Trophoblast cell (in vitro differentiated cells and primary cell): ENCODE measurements around the gene ENSA.
"Not testable (repeated sequence)": the region's sequence is repeated elsewhere in the genome, so short reads cannot be mapped to it uniquely, and the experiment has no call there.

Source experiments
- DNase-seq, 2 donors: peaks; one replicate each; pipeline ENCODE4 v3.0.0-alpha.2; 2016
- H2AFZ ChIP-seq: 2 replicates; pipeline ENCODE4 v1.6.1; 2013; ENCODE audit warnings: low read length, moderate library complexity, mild to moderate bottlenecking; ENCODE audit not compliant: insufficient read depth, poor library complexity
- H2AK5ac ChIP-seq: 2 replicates; pipeline ENCODE4 v1.6.1; 2013; ENCODE audit warnings: mild to moderate bottlenecking, low read length
- H2BK120ac ChIP-seq: 2 replicates; pipeline ENCODE4 v1.6.1; 2013; ENCODE audit warnings: low read length, mild to moderate bottlenecking, moderate library complexity; ENCODE audit not compliant: insufficient read depth, poor library complexity
- H2BK12ac ChIP-seq: 2 replicates; pipeline ENCODE4 v1.6.1; 2013; ENCODE audit warnings: mild to moderate bottlenecking, low read length, moderate library complexity
- H2BK5ac ChIP-seq: 2 replicates; pipeline ENCODE4 v1.6.1; 2013; ENCODE audit warnings: low read length, low read depth, moderate library complexity, mild to moderate bottlenecking; ENCODE audit not compliant: poor library complexity
- H3K14ac ChIP-seq: 2 replicates; pipeline ENCODE4 v1.6.1; 2013; ENCODE audit warnings: mild to moderate bottlenecking, low read length
- H3K18ac ChIP-seq: 2 replicates; pipeline ENCODE4 v1.6.1; 2013; ENCODE audit warnings: mild to moderate bottlenecking, low read length
- H3K23ac ChIP-seq: 2 replicates; pipeline ENCODE4 v1.6.1; 2013; ENCODE audit warnings: low read length
- H3K27ac ChIP-seq: 2 replicates; pipeline ENCODE4 v1.5.1; 2013; ENCODE audit warnings: low read depth, mild to moderate bottlenecking, inconsistent platforms, low read length, moderate library complexity
- H3K27me3 ChIP-seq: 2 replicates; pipeline ENCODE4 v1.6.1; 2013; ENCODE audit warnings: inconsistent platforms, mild to moderate bottlenecking, low read length, moderate library complexity; ENCODE audit not compliant: insufficient read depth
- H3K36me3 ChIP-seq, 2 experiments: 1 replicate in 1 of 2; 2 replicates in 1 of 2; pipeline ENCODE4 v1.6.1; 2013; ENCODE audit warnings: low read length in 2 of 2, mild to moderate bottlenecking in 2 of 2, moderate library complexity in 1 of 2; ENCODE audit not compliant: insufficient read depth in 2 of 2, control insufficient read depth in 1 of 2
- H3K4ac ChIP-seq: 2 replicates; pipeline ENCODE4 v1.6.1; 2013; ENCODE audit warnings: low read depth, mild to moderate bottlenecking, low read length, moderate library complexity
- H3K4me1 ChIP-seq, 2 experiments: 1 replicate in 1 of 2; 2 replicates in 1 of 2; pipeline ENCODE4 v1.6.1; 2013; ENCODE audit warnings: low read length in 2 of 2, mild to moderate bottlenecking in 2 of 2, moderate library complexity in 1 of 2; ENCODE audit not compliant: insufficient read depth in 2 of 2, control insufficient read depth in 1 of 2
- H3K4me2 ChIP-seq: 2 replicates; pipeline ENCODE4 v1.6.1; 2013; ENCODE audit warnings: inconsistent platforms, mild to moderate bottlenecking, low read length, moderate library complexity
- H3K4me3 ChIP-seq: 2 replicates; pipeline ENCODE4 v1.5.1; 2013; ENCODE audit warnings: mild to moderate bottlenecking, low read depth, low read length, inconsistent platforms
- H3K79me1 ChIP-seq: one replicate; pipeline ENCODE4 v1.6.1; 2013; ENCODE audit warnings: low read length
- H3K79me2 ChIP-seq: 2 replicates; pipeline ENCODE4 v1.6.1; 2013; ENCODE audit warnings: low read length, mild to moderate bottlenecking; ENCODE audit not compliant: control insufficient read depth, insufficient read depth, poor library complexity
- H3K9ac ChIP-seq: 2 replicates; pipeline ENCODE4 v1.6.1; 2013; ENCODE audit warnings: mild to moderate bottlenecking, low read length
- H3K9me3 ChIP-seq: 2 replicates; pipeline ENCODE4 v1.6.1; 2013; ENCODE audit warnings: low read depth, mild to moderate bottlenecking, control low read depth, inconsistent platforms, low read length; ENCODE audit not compliant: insufficient read depth
- H4K12ac ChIP-seq: 2 replicates; pipeline ENCODE4 v1.6.1; 2013; ENCODE audit warnings: low read depth, mild to moderate bottlenecking, low read length, moderate library complexity
- H4K8ac ChIP-seq: 2 replicates; pipeline ENCODE4 v1.6.1; 2013; ENCODE audit warnings: low read depth, mild to moderate bottlenecking, low read length, moderate library complexity
- H4K91ac ChIP-seq: one replicate; pipeline ENCODE4 v1.6.1; 2013; ENCODE audit warnings: low read depth, mild to moderate bottlenecking, low read length, moderate library complexity
- WGBS: extraction: QIAGEN DNeasy Blood & Tissue Kit; methylation state at CpG from one replicate; pipeline ENCODE4 v1.1.7; 2013; ENCODE audit warnings: missing lambda C conversion rate; ENCODE audit not compliant: insufficient read length, insufficient coverage; ENCODE audit errors: extremely low coverage; 5-methylcytosine and 5-hydroxymethylcytosine counted together

Gene ENSA

DNA sequence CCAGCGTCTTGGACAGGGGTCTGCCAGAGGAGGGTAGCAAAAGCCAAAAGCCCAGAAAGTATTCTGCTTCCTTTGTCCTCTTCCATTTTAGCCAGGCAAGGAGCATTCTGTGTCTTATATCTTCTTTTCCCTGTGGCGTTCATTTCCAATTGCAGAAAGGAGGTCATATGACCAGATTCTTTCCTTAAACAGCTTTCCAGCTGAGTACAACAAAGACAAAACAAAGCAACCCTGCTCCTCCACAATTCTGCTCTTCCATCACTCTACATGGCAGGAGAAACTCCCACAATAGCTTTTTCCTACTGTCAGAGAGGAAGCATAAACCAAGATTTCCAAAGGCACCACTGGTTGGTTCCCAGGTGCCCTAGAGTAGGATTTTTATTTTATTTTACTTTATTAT lies 19.7 kb downstream of the ENSA start:
- Histone ChIP-seq H2AFZ (no peak overlapping the region), H3K4me3 (no peak overlapping the region), H4K12ac (no peak overlapping the region), H3K4ac (no peak overlapping the region), H3K9ac (no peak overlapping the region), H4K91ac (peak overlapping the region; percentile 52), H3K79me2 (no peaks in the 10 kb centered on the region), H3K27ac (no peak overlapping the region), H4K8ac (peak overlapping the region; percentile 58), H3K9me3 (no peaks in the 10 kb centered on the region), H2BK5ac (no peak overlapping the region), H3K36me3 (peaks cover 0 to 3% of the 10 kb centered on the region in 2 experiments), H3K27me3 (no peaks in the 10 kb centered on the region), H3K18ac (no peak overlapping the region), H2BK120ac (no peak overlapping the region), H3K4me1 (peaks cover 10 to 17% of the 10 kb centered on the region in 2 experiments), H2BK12ac (no peak overlapping the region), H2AK5ac (no peak overlapping the region), H3K14ac (peak overlapping the region; percentile 64), H3K79me1 (peaks cover 10% of the 10 kb centered on the region), H3K4me2 (no peak overlapping the region), H3K23ac (no peak overlapping the region)
- DNase-seq: no peak
- no CpG with 5 or more reads among the region's 2 CpGs for WGBS

DNA sequence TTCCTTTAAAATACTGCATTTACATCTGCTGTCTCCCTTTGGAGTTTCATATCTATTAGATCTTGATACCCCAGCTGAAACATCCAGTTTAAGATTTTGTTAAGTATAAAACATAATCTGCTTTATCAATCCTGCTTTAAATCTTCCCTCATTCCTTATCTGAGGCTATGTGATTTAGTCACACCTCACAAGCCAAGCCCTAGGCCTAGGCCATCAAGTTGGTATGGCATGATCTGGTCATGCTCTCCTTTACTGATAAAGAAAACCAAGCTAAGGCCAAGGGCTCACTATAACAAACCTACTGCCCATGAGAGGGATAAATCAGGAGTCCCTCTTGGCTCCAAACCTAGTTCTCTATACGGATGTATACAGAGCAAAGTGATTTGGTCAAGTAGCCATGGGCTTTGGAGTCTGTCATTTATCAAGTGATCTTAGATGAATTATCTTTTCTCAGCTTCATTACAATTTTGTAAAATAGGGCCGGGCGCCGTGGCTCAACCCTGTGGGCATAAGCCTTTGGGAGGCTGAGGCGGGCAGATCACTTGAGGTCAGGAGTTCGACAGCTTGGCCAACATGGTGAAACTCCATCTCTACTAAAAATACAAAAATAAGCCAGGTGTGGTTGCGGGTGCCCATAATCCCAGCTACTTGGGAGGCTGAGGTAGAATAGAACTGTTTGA lies 22.8 kb downstream of the ENSA start:
- no peak overlapping the region for H4K8ac ChIP-seq
- H2BK5ac ChIP-seq: no peak overlapping the region
- peak overlapping the region; percentile 47 for H2BK12ac ChIP-seq
- no CpG with 5 or more reads among the region's 7 CpGs for WGBS
- no peak overlapping the region for H3K27ac ChIP-seq
- H3K79me1 ChIP-seq: peaks cover 11% of the 10 kb centered on the region
- H2AK5ac ChIP-seq: no peak overlapping the region
- H3K14ac ChIP-seq: no peak overlapping the region
- H3K79me2 ChIP-seq: no peaks in the 10 kb centered on the region
- H3K23ac ChIP-seq: no peak overlapping the region
- H2BK120ac ChIP-seq: no peak overlapping the region
- no peaks in the 10 kb centered on the region for H3K9me3 ChIP-seq
- no peak overlapping the region for H4K12ac ChIP-seq
- H3K36me3 ChIP-seq: no peaks in the 10 kb centered on the region
- no peak overlapping the region for H2AFZ ChIP-seq
- no peak overlapping the region for H3K4ac ChIP-seq
- no peak overlapping the region for H4K91ac ChIP-seq
- DNase-seq: peak in 1 of 2 donors; percentile 65
- no peak overlapping the region for H3K4me2 ChIP-seq
- H3K9ac ChIP-seq: no peak overlapping the region
- H3K4me3 ChIP-seq: no peak overlapping the region
- no peaks in the 10 kb centered on the region for H3K27me3 ChIP-seq
- H3K18ac ChIP-seq: no peak overlapping the region
- peaks cover 4 to 12% of the 10 kb centered on the region in 2 experiments for H3K4me1 ChIP-seq

DNA sequence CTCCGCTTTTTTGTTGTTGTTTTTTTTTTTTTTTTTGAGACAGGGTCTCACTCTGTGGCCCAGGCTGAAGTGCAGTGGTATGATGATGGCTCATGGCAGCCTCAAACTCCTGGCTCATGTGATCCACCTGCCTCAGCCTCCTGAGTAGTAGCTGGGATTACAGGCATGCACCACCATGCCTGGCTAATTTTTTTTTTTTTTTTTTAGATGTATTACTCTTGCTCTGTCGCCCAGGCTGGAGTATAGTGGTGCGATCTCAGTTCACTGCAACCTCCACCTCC lies 24.0 kb downstream of the ENSA start:
- H3K18ac ChIP-seq, H3K36me3 ChIP-seq, H3K4me3 ChIP-seq, H3K23ac ChIP-seq, H2BK120ac ChIP-seq, H3K9me3 ChIP-seq, H3K9ac ChIP-seq, DNase-seq, H3K4me1 ChIP-seq, H3K14ac ChIP-seq, H4K8ac ChIP-seq, H2AFZ ChIP-seq, H3K4me2 ChIP-seq, H2BK5ac ChIP-seq, H4K12ac ChIP-seq, H3K27me3 ChIP-seq, H3K79me2 ChIP-seq, H3K4ac ChIP-seq: not testable (repeated sequence)
- WGBS: no CpG with 5 or more reads among the region's 3 CpGs
- H4K91ac ChIP-seq: peak overlapping the region; percentile 96
- H2BK12ac ChIP-seq: peak overlapping the region; percentile 77
- H3K27ac ChIP-seq: peak overlapping the region; percentile 94
- peaks cover 11% of the 10 kb centered on the region for H3K79me1 ChIP-seq
- peak overlapping the region; percentile 98 for H2AK5ac ChIP-seq

- H3K9me3 ChIP-seq: no peaks in the 10 kb centered on the region
- peak overlapping the region; percentile 76 for H2BK5ac ChIP-seq
- DNase-seq: no peak
- H3K79me2 ChIP-seq: no peaks in the 10 kb centered on the region
- peak overlapping the region; percentile 25 for H3K4me2 ChIP-seq
- H3K4me1 ChIP-seq: peaks cover 4 to 7% of the 10 kb centered on the region in 2 experiments
- H4K91ac ChIP-seq: peak overlapping the region; percentile 60
- H2BK12ac ChIP-seq: peak overlapping the region; percentile 94
- no peak overlapping the region for H4K12ac ChIP-seq
- no peak overlapping the region for H3K9ac ChIP-seq
- no peaks in the 10 kb centered on the region for H3K27me3 ChIP-seq
- H3K23ac ChIP-seq: no peak overlapping the region
- H2BK120ac ChIP-seq: peak overlapping the region; percentile 57
- H3K27ac ChIP-seq: peak overlapping the region; percentile 94
- peak overlapping the region; percentile 73 for H3K14ac ChIP-seq
- H3K18ac ChIP-seq: no peak overlapping the region
- no peak overlapping the region for H3K4me3 ChIP-seq
- peak overlapping the region; percentile 39 for H2AK5ac ChIP-seq
- H3K79me1 ChIP-seq: peaks cover 9% of the 10 kb centered on the region
- H2AFZ ChIP-seq: no peak overlapping the region
- H4K8ac ChIP-seq: no peak overlapping the region
- no peak overlapping the region for H3K4ac ChIP-seq
- WGBS: no CpG with 5 or more reads among the region's 2 CpGs
- H3K36me3 ChIP-seq: peaks cover 3 to 6% of the 10 kb centered on the region in 2 experiments
These were observed 25.2 kb downstream of the ENSA start for GRCh38 chr1:150604226-150604588.
